Trophoblast cell (in vitro differentiated cells and primary cell): Measurements from ENCODE around the gene IFNL1.
A peak's percentile ranks its signal among the peaks of the same experiment; 100 is the strongest.
"Not testable (repeated sequence)": the region's sequence is repeated elsewhere in the genome, so short reads cannot be mapped to it uniquely, and the experiment has no call there.

Source experiments
- DNase-seq, 2 donors: peaks; one replicate each; pipeline ENCODE4 v3.0.0-alpha.2; 2016
- H2AFZ ChIP-seq: 2 replicates; pipeline ENCODE4 v1.6.1; 2013; ENCODE audit warnings: low read length, moderate library complexity, mild to moderate bottlenecking; ENCODE audit not compliant: insufficient read depth, poor library complexity
- H2AK5ac ChIP-seq: 2 replicates; pipeline ENCODE4 v1.6.1; 2013; ENCODE audit warnings: mild to moderate bottlenecking, low read length
- H2BK120ac ChIP-seq: 2 replicates; pipeline ENCODE4 v1.6.1; 2013; ENCODE audit warnings: low read length, mild to moderate bottlenecking, moderate library complexity; ENCODE audit not compliant: insufficient read depth, poor library complexity
- H2BK12ac ChIP-seq: 2 replicates; pipeline ENCODE4 v1.6.1; 2013; ENCODE audit warnings: mild to moderate bottlenecking, low read length, moderate library complexity
- H2BK5ac ChIP-seq: 2 replicates; pipeline ENCODE4 v1.6.1; 2013; ENCODE audit warnings: low read length, low read depth, moderate library complexity, mild to moderate bottlenecking; ENCODE audit not compliant: poor library complexity
- H3K14ac ChIP-seq: 2 replicates; pipeline ENCODE4 v1.6.1; 2013; ENCODE audit warnings: mild to moderate bottlenecking, low read length
- H3K18ac ChIP-seq: 2 replicates; pipeline ENCODE4 v1.6.1; 2013; ENCODE audit warnings: mild to moderate bottlenecking, low read length
- H3K23ac ChIP-seq: 2 replicates; pipeline ENCODE4 v1.6.1; 2013; ENCODE audit warnings: low read length
- H3K27ac ChIP-seq: 2 replicates; pipeline ENCODE4 v1.5.1; 2013; ENCODE audit warnings: low read depth, mild to moderate bottlenecking, inconsistent platforms, low read length, moderate library complexity
- H3K27me3 ChIP-seq: 2 replicates; pipeline ENCODE4 v1.6.1; 2013; ENCODE audit warnings: inconsistent platforms, mild to moderate bottlenecking, low read length, moderate library complexity; ENCODE audit not compliant: insufficient read depth
- H3K36me3 ChIP-seq, 2 experiments: 1 replicate in 1 of 2; 2 replicates in 1 of 2; pipeline ENCODE4 v1.6.1; 2013; ENCODE audit warnings: low read length in 2 of 2, mild to moderate bottlenecking in 2 of 2, moderate library complexity in 1 of 2; ENCODE audit not compliant: insufficient read depth in 2 of 2, control insufficient read depth in 1 of 2
- H3K4ac ChIP-seq: 2 replicates; pipeline ENCODE4 v1.6.1; 2013; ENCODE audit warnings: low read depth, mild to moderate bottlenecking, low read length, moderate library complexity
- H3K4me1 ChIP-seq, 2 experiments: 1 replicate in 1 of 2; 2 replicates in 1 of 2; pipeline ENCODE4 v1.6.1; 2013; ENCODE audit warnings: low read length in 2 of 2, mild to moderate bottlenecking in 2 of 2, moderate library complexity in 1 of 2; ENCODE audit not compliant: insufficient read depth in 2 of 2, control insufficient read depth in 1 of 2
- H3K4me2 ChIP-seq: 2 replicates; pipeline ENCODE4 v1.6.1; 2013; ENCODE audit warnings: inconsistent platforms, mild to moderate bottlenecking, low read length, moderate library complexity
- H3K4me3 ChIP-seq: 2 replicates; pipeline ENCODE4 v1.5.1; 2013; ENCODE audit warnings: mild to moderate bottlenecking, low read depth, low read length, inconsistent platforms
- H3K79me1 ChIP-seq: one replicate; pipeline ENCODE4 v1.6.1; 2013; ENCODE audit warnings: low read length
- H3K79me2 ChIP-seq: 2 replicates; pipeline ENCODE4 v1.6.1; 2013; ENCODE audit warnings: low read length, mild to moderate bottlenecking; ENCODE audit not compliant: control insufficient read depth, insufficient read depth, poor library complexity
- H3K9ac ChIP-seq: 2 replicates; pipeline ENCODE4 v1.6.1; 2013; ENCODE audit warnings: mild to moderate bottlenecking, low read length
- H3K9me3 ChIP-seq: 2 replicates; pipeline ENCODE4 v1.6.1; 2013; ENCODE audit warnings: low read depth, mild to moderate bottlenecking, control low read depth, inconsistent platforms, low read length; ENCODE audit not compliant: insufficient read depth
- H4K12ac ChIP-seq: 2 replicates; pipeline ENCODE4 v1.6.1; 2013; ENCODE audit warnings: low read depth, mild to moderate bottlenecking, low read length, moderate library complexity
- H4K8ac ChIP-seq: 2 replicates; pipeline ENCODE4 v1.6.1; 2013; ENCODE audit warnings: low read depth, mild to moderate bottlenecking, low read length, moderate library complexity
- H4K91ac ChIP-seq: one replicate; pipeline ENCODE4 v1.6.1; 2013; ENCODE audit warnings: low read depth, mild to moderate bottlenecking, low read length, moderate library complexity
- WGBS: extraction: QIAGEN DNeasy Blood & Tissue Kit; methylation state at CpG from one replicate; pipeline ENCODE4 v1.1.7; 2013; ENCODE audit warnings: missing lambda C conversion rate; ENCODE audit not compliant: insufficient read length, insufficient coverage; ENCODE audit errors: extremely low coverage; 5-methylcytosine and 5-hydroxymethylcytosine counted together

The IFNL1 gene

DNA sequence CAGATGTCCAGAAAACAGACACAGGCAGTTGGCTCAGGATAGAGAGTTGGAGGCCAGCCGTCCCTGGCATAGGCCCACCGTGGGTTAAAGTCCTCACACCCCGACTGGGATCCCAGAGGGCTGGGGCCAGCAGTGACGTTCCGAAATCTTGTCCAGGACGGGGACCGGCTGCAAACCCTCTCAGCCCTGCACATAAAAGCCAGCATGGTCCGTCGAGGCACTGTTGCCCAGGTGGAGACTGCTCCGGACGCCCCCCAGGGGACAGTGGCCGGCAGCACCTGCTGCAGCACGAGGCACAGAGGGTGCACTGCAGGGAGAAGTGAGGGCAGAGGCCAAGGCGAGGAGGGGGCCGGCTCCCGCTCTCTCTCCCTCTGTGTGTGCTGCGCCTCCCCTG lies 32.3 kb upstream of the IFNL1 start:
- Histone ChIP-seq H2AFZ (no peak overlapping the region), H3K4me3 (no peak overlapping the region), H4K91ac (no peak overlapping the region), H2BK5ac (no peak overlapping the region), H2AK5ac (no peak overlapping the region), H3K23ac (no peak overlapping the region), H3K9me3 (peaks cover 9% of the 10 kb centered on the region), H3K4me1 (peaks cover 0 to 12% of the 10 kb centered on the region in 2 experiments), H3K36me3 (no peaks in the 10 kb centered on the region), H3K27me3 (peaks cover 28% of the 10 kb centered on the region), H3K79me2 (no peaks in the 10 kb centered on the region), H2BK12ac (no peak overlapping the region), H4K8ac (no peak overlapping the region), H3K14ac (no peak overlapping the region), H3K4ac (no peak overlapping the region), H3K9ac (no peak overlapping the region), H3K79me1 (no peaks in the 10 kb centered on the region), H2BK120ac (no peak overlapping the region), H3K4me2 (no peak overlapping the region), H4K12ac (no peak overlapping the region), H3K27ac (no peak overlapping the region), H3K18ac (no peak overlapping the region)
- DNase-seq = no peak
- WGBS = no CpG with 5 or more reads among the region's 17 CpGs

DNA sequence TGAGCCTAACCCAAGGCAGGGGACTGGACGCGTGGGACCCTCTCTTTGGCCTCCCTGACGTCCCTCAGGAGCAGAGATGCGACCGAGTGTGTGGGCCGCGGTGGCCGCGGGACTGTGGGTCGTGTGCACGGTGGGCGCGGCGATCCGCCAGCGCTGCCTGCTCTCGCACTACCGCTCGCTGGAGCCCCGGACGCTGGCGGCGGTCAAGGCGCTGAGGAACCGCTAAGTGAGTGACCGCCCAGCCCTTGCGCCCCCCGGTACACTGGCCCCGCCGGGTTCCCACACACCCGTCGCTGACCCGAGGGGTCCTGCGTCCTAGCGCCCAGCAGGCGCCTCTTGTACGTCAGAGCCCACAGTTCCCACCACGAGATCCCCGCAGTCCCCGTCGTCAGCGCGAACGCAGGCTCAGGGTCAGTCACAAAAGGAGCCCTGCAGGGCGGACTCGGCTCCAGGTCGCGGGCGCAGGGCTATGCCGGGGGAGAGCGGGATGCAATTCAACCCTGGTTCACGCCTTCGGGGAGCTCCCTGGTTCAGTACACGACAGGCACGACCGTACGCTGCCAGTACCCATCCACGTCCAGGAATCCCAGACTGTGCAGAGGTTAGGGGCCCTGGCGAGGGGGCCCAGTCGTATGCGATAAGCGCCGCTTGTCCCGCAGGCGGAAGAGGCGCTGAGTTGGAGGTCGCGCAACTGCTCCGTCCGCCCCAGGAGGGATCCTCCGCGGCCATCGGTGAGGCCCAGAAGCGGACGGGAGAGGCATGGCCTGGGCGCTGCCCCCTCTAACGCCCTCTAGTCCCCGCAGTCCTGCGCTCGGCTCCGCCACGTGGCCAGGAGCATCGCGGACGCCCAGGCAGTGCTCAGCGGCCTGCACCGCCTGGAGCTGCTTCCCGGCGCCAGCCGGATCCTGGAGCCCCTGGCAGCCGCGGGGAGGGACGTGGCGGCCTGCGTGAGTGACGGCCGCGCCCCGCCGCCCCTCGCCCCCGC lies 31.6 kb upstream of the IFNL1 start:
- H2BK120ac ChIP-seq = no peak overlapping the region
- no peaks in the 10 kb centered on the region for H3K79me2 ChIP-seq
- no peak overlapping the region for H4K8ac ChIP-seq
- no peak overlapping the region for H3K4ac ChIP-seq
- no peak for DNase-seq
- no peak overlapping the region for H2AFZ ChIP-seq
- peaks cover 0 to 12% of the 10 kb centered on the region in 2 experiments for H3K4me1 ChIP-seq
- no peak overlapping the region for H2BK5ac ChIP-seq
- H3K9me3 ChIP-seq = peaks cover 9% of the 10 kb centered on the region
- H3K27ac ChIP-seq = no peak overlapping the region
- no peak overlapping the region for H4K12ac ChIP-seq
- no peak overlapping the region for H2BK12ac ChIP-seq
- H2AK5ac ChIP-seq = no peak overlapping the region
- H3K36me3 ChIP-seq = no peaks in the 10 kb centered on the region
- H3K9ac ChIP-seq = no peak overlapping the region
- H3K27me3 ChIP-seq = peaks cover 28% of the 10 kb centered on the region
- H3K4me3 ChIP-seq = no peak overlapping the region
- WGBS = no CpG with 5 or more reads among the region's 102 CpGs
- H3K18ac ChIP-seq = no peak overlapping the region
- H3K4me2 ChIP-seq = peak overlapping the region; percentile 29
- no peaks in the 10 kb centered on the region for H3K79me1 ChIP-seq
- H3K23ac ChIP-seq = no peak overlapping the region
- H4K91ac ChIP-seq = no peak overlapping the region
- H3K14ac ChIP-seq = no peak overlapping the region

DNA sequence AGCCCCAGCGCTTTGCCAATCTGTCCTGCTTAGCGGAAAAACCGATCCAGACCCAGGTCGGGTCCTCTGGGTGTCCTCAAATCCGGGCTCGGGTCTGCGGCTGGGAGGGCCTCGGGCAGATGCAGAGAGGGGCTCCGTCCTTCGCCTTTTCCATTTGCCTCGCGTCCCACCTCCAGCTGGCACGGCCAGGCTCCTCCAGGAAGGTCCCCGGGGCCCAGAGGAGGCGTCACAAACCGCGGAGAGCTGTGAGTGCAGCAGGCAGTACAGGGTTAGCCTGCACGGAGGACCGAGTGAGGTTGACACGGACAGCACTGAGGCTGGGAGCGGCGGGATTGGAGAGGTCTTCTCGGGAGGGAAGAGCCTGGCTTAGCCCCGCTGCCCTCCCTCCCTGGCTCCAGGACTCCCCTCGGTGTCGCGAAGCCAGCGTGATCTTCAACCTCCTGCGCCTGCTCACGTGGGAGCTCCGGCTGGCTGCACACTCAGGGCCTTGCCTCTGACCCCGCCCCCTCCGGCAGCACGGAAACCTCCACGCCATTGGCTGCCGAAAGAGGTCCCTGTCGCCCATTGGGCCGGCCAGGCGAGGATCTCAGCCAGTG lies 30.8 kb upstream of the IFNL1 start:
- WGBS = no CpG with 5 or more reads among the region's 39 CpGs
- no peak for DNase-seq
- Histone ChIP-seq H3K14ac (no peak overlapping the region), H2AK5ac (no peak overlapping the region), H3K4me3 (no peak overlapping the region), H4K91ac (no peak overlapping the region), H4K8ac (no peak overlapping the region), H3K23ac (no peak overlapping the region), H3K4me2 (peak overlapping the region; percentile 29), H3K9me3 (peaks cover 9% of the 10 kb centered on the region), H3K4ac (no peak overlapping the region), H3K18ac (no peak overlapping the region), H2BK120ac (no peak overlapping the region), H3K9ac (no peak overlapping the region), H3K79me2 (no peaks in the 10 kb centered on the region), H3K27me3 (peaks cover 28% of the 10 kb centered on the region), H4K12ac (no peak overlapping the region), H3K36me3 (no peaks in the 10 kb centered on the region), H2BK12ac (no peak overlapping the region), H2AFZ (no peak overlapping the region), H3K79me1 (no peaks in the 10 kb centered on the region), H2BK5ac (no peak overlapping the region), H3K4me1 (peaks cover 0 to 12% of the 10 kb centered on the region in 2 experiments), H3K27ac (no peak overlapping the region)

DNA sequence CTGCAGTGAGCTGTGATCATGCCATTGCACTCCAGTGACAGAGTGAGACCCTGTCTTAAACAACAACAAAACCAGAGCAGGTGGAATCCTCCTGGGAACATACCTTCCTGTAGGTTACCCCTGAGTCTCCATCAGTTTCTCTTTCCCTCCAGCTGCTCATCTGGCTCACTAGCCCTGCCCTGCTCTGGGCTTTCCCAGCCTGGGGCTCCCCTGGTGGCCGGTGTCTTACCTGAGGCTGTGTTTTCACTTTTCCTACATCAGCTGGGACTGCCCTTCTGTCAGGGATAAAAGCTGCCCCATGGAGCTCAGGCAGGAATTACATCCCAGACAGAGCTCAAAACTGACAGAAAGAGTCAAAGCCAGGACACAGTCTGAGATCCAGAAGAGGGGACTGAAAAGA lies 28.1 kb upstream of the IFNL1 start, which contains the start of gene IFNL2:
Gene IFNL2 (plus strand): TSS at position 312 of the 400 bp plus-strand sequence. CDS start 173 bp downstream, outside the sequence.
- not testable (repeated sequence) for H4K12ac ChIP-seq, H3K36me3 ChIP-seq, H2BK120ac ChIP-seq, H2BK12ac ChIP-seq, H3K9ac ChIP-seq, DNase-seq, H4K91ac ChIP-seq, H3K4me1 ChIP-seq, H4K8ac ChIP-seq, H3K14ac ChIP-seq, H3K18ac ChIP-seq, H2AK5ac ChIP-seq, H3K23ac ChIP-seq, H3K9me3 ChIP-seq, H3K27ac ChIP-seq, H3K4ac ChIP-seq, H3K4me3 ChIP-seq, H2AFZ ChIP-seq, H3K4me2 ChIP-seq, H2BK5ac ChIP-seq, H3K79me2 ChIP-seq, H3K79me1 ChIP-seq
- H3K27me3 ChIP-seq = peaks cover 28% of the 10 kb centered on the region
- no CpG with 5 or more reads among the region's 1 CpG for whole genome bisulfite sequencing
